Measurements from ENCODE around the gene HNRNPUL2. TPM values are rescaled to one million over a fixed set of nuclear protein-coding genes. Genes with fewer than 3 reads are reported as not detected.
A peak's percentile ranks its signal among the peaks of the same experiment; 100 is the strongest.
"Not testable (repeated sequence)": the region's sequence is repeated elsewhere in the genome, so short reads cannot be mapped to it uniquely, and the experiment has no call there.

Gene HNRNPUL2
- 10 to 100 TPM; 21.3 to 41.8 TPM for total RNA-seq

GRCh38 chr11:62727165-62727871, at the start of gene HNRNPUL2:
Gene HNRNPUL2, minus strand, starts transcription at chr11:62727457. Its CDS starts 301 bp downstream, at chr11:62727156.
- no peaks in the 10 kb centered on the region for H3K27me3 ChIP-seq (replicated peaks; ENCODE audit: insufficient read depth)
- peaks cover 26% of the 10 kb centered on the region for H3K36me3 ChIP-seq
- H3K4me3 ChIP-seq: peak within 1 kb of the TSS; percentile 97
- ATAC-seq (ENCODE audit: insufficient number of reproducible peaks, low FRiP score, low read depth) (peak; percentile 90), DNase-seq (ENCODE audit: low spot score) (peak; percentile 90)
- H3K27ac ChIP-seq: peak within 1 kb of the TSS; percentile 94 to 95
- H3K4me1 ChIP-seq (ENCODE audit: control insufficient read depth in 1 of 2, low read depth in 2 of 2): peaks cover 29 to 53% of the 10 kb centered on the region in 2 donors
- no peaks in the 10 kb centered on the region for H3K9me3 ChIP-seq
- TF ChIP-seq CTCF (IDR thresholded peaks at IDR 0.05): no peak

- peaks cover 32% of the 10 kb centered on the region for H3K36me3 ChIP-seq
- no peak for ATAC-seq (ENCODE audit: insufficient number of reproducible peaks, low FRiP score, low read depth)
Observed at GRCh38 chr11:62775646-62776045, 48.4 kb upstream of the HNRNPUL2 start.

GRCh38 chr11:62774407-62774806, 47.1 kb upstream of the HNRNPUL2 start:
- Histone ChIP-seq H3K36me3 (peaks cover 28% of the 10 kb centered on the region), H3K4me1 (ENCODE audit: control insufficient read depth in 1 of 2, low read depth in 2 of 2) (peaks cover 12 to 19% of the 10 kb centered on the region in 2 donors), H3K27ac (no peak overlapping the region), H3K9me3 (no peaks in the 10 kb centered on the region), H3K4me3 (no peak overlapping the region), H3K27me3 (replicated peaks; ENCODE audit: insufficient read depth) (no peaks in the 10 kb centered on the region)
- no peak for DNase-seq (ENCODE audit: low spot score)
- no peak for TF ChIP-seq CTCF (IDR thresholded peaks at IDR 0.05)
- no peak for ATAC-seq (ENCODE audit: insufficient number of reproducible peaks, low FRiP score, low read depth)

More at GRCh38 chr11:62775646-62776045, 48.4 kb upstream of the HNRNPUL2 start:
- no peak overlapping the region for H3K4me3 ChIP-seq
- no peaks in the 10 kb centered on the region for H3K27me3 ChIP-seq (replicated peaks; ENCODE audit: insufficient read depth)
- no peaks in the 10 kb centered on the region for H3K9me3 ChIP-seq
- no peak overlapping the region for H3K27ac ChIP-seq
- no peak for TF ChIP-seq CTCF (IDR thresholded peaks at IDR 0.05)
- peaks cover 5 to 10% of the 10 kb centered on the region in 2 donors for H3K4me1 ChIP-seq (ENCODE audit: control insufficient read depth in 1 of 2, low read depth in 2 of 2)
- DNase-seq (ENCODE audit: low spot score): no peak

- H3K27ac ChIP-seq: peak within 1 kb of the TSS; percentile 84 to 88
- TF ChIP-seq CTCF (IDR thresholded peaks at IDR 0.05): no peak
- H3K9me3 ChIP-seq: no peaks in the 10 kb centered on the region
- ATAC-seq (ENCODE audit: insufficient number of reproducible peaks, low FRiP score, low read depth) (peak; percentile 97), DNase-seq (ENCODE audit: low spot score) (peak; percentile 96)
- peaks cover 18% of the 10 kb centered on the region for H3K36me3 ChIP-seq
- H3K27me3 ChIP-seq (replicated peaks; ENCODE audit: insufficient read depth): no peaks in the 10 kb centered on the region
- H3K4me1 ChIP-seq (ENCODE audit: control insufficient read depth in 1 of 2, low read depth in 2 of 2): peaks cover 12 to 19% of the 10 kb centered on the region in 2 donors
- peak within 1 kb of the TSS; percentile 82 for H3K4me3 ChIP-seq
Observed at GRCh38 chr11:62771144-62772021, 44.1 kb upstream of the HNRNPUL2 start, which contains the start of gene TAF6L. Gene TAF6L, plus strand, starts transcription at chr11:62771396. Its CDS starts 4,388 bp downstream, at chr11:62775784.

GRCh38 chr11:62770778-62771143, 43.5 kb upstream of the HNRNPUL2 start:
- ATAC-seq (ENCODE audit: insufficient number of reproducible peaks, low FRiP score, low read depth): no peak
- H3K9me3 ChIP-seq: no peaks in the 10 kb centered on the region
- TF ChIP-seq CTCF (IDR thresholded peaks at IDR 0.05): no peak
- peaks cover 18% of the 10 kb centered on the region for H3K36me3 ChIP-seq
- peak overlapping the region; percentile 84 to 88 for H3K27ac ChIP-seq
- H3K27me3 ChIP-seq (replicated peaks; ENCODE audit: insufficient read depth): no peaks in the 10 kb centered on the region
- H3K4me3 ChIP-seq: peak overlapping the region; percentile 82
- H3K4me1 ChIP-seq (ENCODE audit: control insufficient read depth in 1 of 2, low read depth in 2 of 2): peaks cover 12 to 19% of the 10 kb centered on the region in 2 donors
- DNase-seq (ENCODE audit: low spot score): no peak

GRCh38 chr11:62760867-62761227, 33.6 kb upstream of the HNRNPUL2 start:
- not testable (repeated sequence) for H3K36me3 ChIP-seq; ATAC-seq (ENCODE audit: insufficient number of reproducible peaks, low FRiP score, low read depth); H3K9me3 ChIP-seq; H3K27me3 ChIP-seq (replicated peaks; ENCODE audit: insufficient read depth); DNase-seq (ENCODE audit: low spot score)
- Histone ChIP-seq H3K4me3 (peak overlapping the region; percentile 94), H3K4me1 (ENCODE audit: control insufficient read depth in 1 of 2, low read depth in 2 of 2) (peaks cover 12 to 22% of the 10 kb centered on the region in 2 donors), H3K27ac (peak overlapping the region; percentile 83 to 89)
